NT2/D1 (cell line): ENCODE data around the gene PDZD4.

ENCODE experiments used
- YY1 ChIP-seq: IDR thresholded peaks from 2 replicates; pipeline ENCODE4 v1.6.1; 2011; ENCODE audit not compliant: insufficient read length, insufficient read depth
- ZNF274 ChIP-seq: IDR thresholded peaks from 2 replicates; pipeline ENCODE4 v1.6.1; 2011; ENCODE audit warnings: mild to moderate bottlenecking, low read depth, low read length

DNA sequence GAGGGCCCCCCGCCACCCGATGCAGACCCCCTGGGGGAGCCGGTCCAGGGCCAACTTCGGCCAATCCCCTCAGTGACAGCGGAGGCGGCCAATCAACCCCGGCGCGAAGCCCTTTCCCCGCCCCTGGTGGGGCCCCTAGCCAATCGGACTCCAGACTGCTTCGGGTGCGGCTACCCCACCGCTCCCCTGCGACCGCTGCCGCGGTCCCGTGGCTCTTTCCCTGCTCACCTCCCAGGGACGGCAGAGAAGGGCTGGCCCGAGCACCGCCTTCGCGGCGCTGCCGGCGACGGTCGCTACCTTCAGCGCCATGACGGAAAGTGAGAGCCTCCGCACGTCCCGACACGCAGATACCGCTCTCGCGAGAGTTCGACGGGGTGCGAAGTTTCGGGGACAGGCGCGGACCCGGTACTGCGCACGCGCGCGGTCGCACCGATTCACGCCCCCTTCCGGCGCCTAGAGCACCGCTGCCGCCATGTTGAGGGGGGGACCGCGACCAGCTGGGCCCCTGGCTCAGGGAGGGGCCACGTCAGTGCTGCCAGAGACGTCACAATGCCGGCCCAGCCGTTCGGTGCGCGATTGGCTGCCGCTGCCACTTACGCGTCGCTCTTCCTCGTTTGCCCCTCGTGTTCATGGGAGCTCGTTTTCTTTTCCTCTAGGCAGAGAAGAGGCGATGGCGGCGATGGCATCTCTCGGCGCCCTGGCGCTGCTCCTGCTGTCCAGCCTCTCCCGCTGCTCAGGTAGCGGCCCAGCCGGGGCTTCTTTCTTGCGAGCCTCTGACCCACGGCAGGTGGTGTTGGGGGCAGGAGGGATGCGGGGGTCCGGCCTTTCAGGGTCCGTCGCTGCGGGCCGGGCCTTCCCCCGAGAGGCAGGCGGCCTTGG lies 36.1 kb downstream of the PDZD4 start, which contains the start of the genes IDH3G and SSR4:
- TF ChIP-seq ZNF274: no peak
- TF ChIP-seq YY1: peak; percentile 55
